HepG2 (cell line): ENCODE data around the gene SMIM36. TPM values are rescaled to one million over a fixed set of nuclear protein-coding genes. Genes with fewer than 3 reads are reported as not detected.
A peak's percentile ranks its signal among the peaks of the same experiment; 100 is the strongest.

ENCODE experiments used
- CREM ChIP-seq, 2 experiments: sonication (generic) in 1 of 2; formaldehyde crosslinking in 1 of 2; IDR thresholded peaks; 2 replicates each; pipeline versions ENCODE4 v1.4.0 to v1.6.1; 2016 to 2020; ENCODE audit warnings: antibody characterized with exemption in 1 of 2, mild to moderate bottlenecking in 1 of 2, missing genetic modification reagents in 1 of 2
- CSRNP2 ChIP-seq: sonication (generic); formaldehyde crosslinking; conservative IDR thresholded peaks from 2 replicates; pipeline ENCODE4 v1.8.0; 2022; ENCODE audit warnings: low read depth, missing genetic modification reagents
- DNMT1 ChIP-seq: sonication (generic); formaldehyde crosslinking; IDR thresholded peaks from 2 replicates; pipeline ENCODE4 v1.5.1; 2020; ENCODE audit warnings: mild to moderate bottlenecking, missing genetic modification reagents
- EP300 ChIP-seq, 3 experiments: sonication (generic) in 1 of 3; formaldehyde crosslinking in 1 of 3; IDR thresholded peaks; 2 replicates each; pipeline versions ENCODE4 v1.5.1 to v1.6.1; 2011 to 2020; ENCODE audit warnings: low read depth in 2 of 3, low read length in 2 of 3, borderline replicate concordance in 1 of 3, improper control_type of control experiment in 1 of 3, mild to moderate bottlenecking in 1 of 3, missing genetic modification reagents in 1 of 3, moderate library complexity in 1 of 3
- EZH2 ChIP-seq: conservative IDR thresholded peaks from 2 replicates; pipeline ENCODE4 v1.6.1; 2012; ENCODE audit warnings: mild to moderate bottlenecking, low read depth, low read length, moderate library complexity
- GATA4 ChIP-seq: sonication (generic); IDR thresholded peaks from 2 replicates; pipeline ENCODE4 v1.6.1; 2016; ENCODE audit warnings: antibody characterized with exemption, low read depth, borderline replicate concordance
- HIVEP1 ChIP-seq: sonication (generic); formaldehyde crosslinking; IDR thresholded peaks from 2 replicates; pipeline ENCODE4 v1.4.0; 2020; ENCODE audit warnings: mild to moderate bottlenecking, missing genetic modification reagents
- HOMEZ ChIP-seq: IDR thresholded peaks from 2 replicates; pipeline ENCODE4 v1.6.1; 2016; ENCODE audit warnings: low read depth
- KMT2A ChIP-seq: sonication (generic); formaldehyde crosslinking; IDR thresholded peaks from 2 replicates; pipeline ENCODE4 v1.4.0; 2020; ENCODE audit warnings: missing genetic modification reagents
- MAZ ChIP-seq, 2 experiments: sonication (generic) in 1 of 2; formaldehyde crosslinking in 1 of 2; IDR thresholded peaks; 2 replicates each; pipeline versions ENCODE4 v1.5.0 to v1.6.1; 2012 to 2020; ENCODE audit warnings: low read depth in 2 of 2, mild to moderate bottlenecking in 2 of 2, borderline replicate concordance in 1 of 2, improper control_type of control experiment in 1 of 2, low read length in 1 of 2, missing genetic modification reagents in 1 of 2, moderate library complexity in 1 of 2
- MIXL1 ChIP-seq: IDR thresholded peaks from 2 replicates; pipeline ENCODE4 v1.6.1; 2016
- PHF8 ChIP-seq: sonication (generic); formaldehyde crosslinking; IDR thresholded peaks from 2 replicates; pipeline ENCODE4 v1.5.0; 2020; ENCODE audit warnings: missing genetic modification reagents
- RORA ChIP-seq: sonication (generic); formaldehyde crosslinking; IDR thresholded peaks from 2 replicates; pipeline ENCODE4 v1.5.0; 2020; ENCODE audit warnings: mild to moderate bottlenecking, missing genetic modification reagents, moderate library complexity
- SALL1 ChIP-seq: sonication (generic); formaldehyde crosslinking; IDR thresholded peaks from 2 replicates; pipeline ENCODE4 v1.8.0; 2022; ENCODE audit warnings: mild to moderate bottlenecking, missing genetic modification reagents
- SCMH1 ChIP-seq: sonication (generic); formaldehyde crosslinking; IDR thresholded peaks from 2 replicates; pipeline ENCODE4 v1.9.0; 2021; ENCODE audit warnings: missing genetic modification reagents, mild to moderate bottlenecking, borderline replicate concordance
- SMYD3 ChIP-seq: sonication (generic); formaldehyde crosslinking; IDR thresholded peaks from 2 replicates; pipeline ENCODE4 v1.8.1; 2023; ENCODE audit warnings: mild to moderate bottlenecking, missing genetic modification reagents
- SNAPC2 ChIP-seq: sonication (generic); formaldehyde crosslinking; IDR thresholded peaks from 2 replicates; pipeline ENCODE4 v1.8.1; 2022; ENCODE audit warnings: mild to moderate bottlenecking, missing genetic modification reagents
- TFAP4 ChIP-seq: sonication (generic); IDR thresholded peaks from 2 replicates; pipeline ENCODE4 v1.6.1; 2016; ENCODE audit warnings: low read depth, borderline replicate concordance
- ZBTB10 ChIP-seq: sonication (generic); formaldehyde crosslinking; IDR thresholded peaks from 2 replicates; pipeline ENCODE4 v1.4.0; 2020; ENCODE audit warnings: missing genetic modification reagents, borderline replicate concordance
- ZFP90 ChIP-seq: sonication (generic); formaldehyde crosslinking; IDR thresholded peaks from 2 replicates; pipeline ENCODE4 v1.8.0; 2022; ENCODE audit warnings: missing genetic modification reagents, mild to moderate bottlenecking, inconsistent platforms, borderline replicate concordance
- ZNF331 ChIP-seq: sonication (generic); formaldehyde crosslinking; IDR thresholded peaks from 2 replicates; pipeline ENCODE4 v1.4.0; 2020; ENCODE audit warnings: missing genetic modification reagents
- ZNF572 ChIP-seq: sonication (generic); formaldehyde crosslinking; IDR thresholded peaks from 2 replicates; pipeline ENCODE4 v1.5.1; 2020; ENCODE audit warnings: mild to moderate bottlenecking, missing genetic modification reagents
- polyA plus RNA-seq, 8 experiments: library from polyadenylated mRNA; depleted of rRNA in 3 of 8; stranded (reverse) in 7 of 8; unstranded in 1 of 8; fragments of >200 nt; fragmentation: Illumina TruSeq in 4 of 8; extraction: Trizol in 4 of 8; gene quantifications; 2 replicates each; pipeline versions ENCODE4 v1.2.1 to v1.2.3, GENCODE V29; 2011 to 2016; ENCODE audit warnings: low read depth in 4 of 8, missing spikeins in 1 of 8, mixed read lengths in 1 of 8; ENCODE audit not compliant: insufficient read depth in 1 of 8
- total RNA-seq, 5 experiments: library from RNA; depleted of rRNA; stranded (reverse); fragments of >200 nt; fragmentation: Illumina TruSeq; extraction: Trizol; gene quantifications; 2 replicates each; pipeline ENCODE4 v1.2.3, GENCODE V29; 2016; ENCODE audit warnings: low read depth in 1 of 5

The SMIM36 gene
- total and polyA plus RNA-seq, 2 of the 13 experiments (the other 11 are each of a cell fraction or from before 2014, with no cell fraction given): not detected

GRCh38 chr17:55446581-55447205, 64.6 kb downstream of the SMIM36 start (continued):
- peak; percentile 97 for TF ChIP-seq CREM (IDR thresholded peaks at IDR 0.05)
- no peak for TF ChIP-seq CREM (CRISPR knock-in tag; IDR thresholded peaks at IDR 0.05)
- TF ChIP-seq KMT2A (CRISPR knock-in tag): no peak
- peak; percentile 35; the same call in 1 of the 2 replicates for TF ChIP-seq TFAP4
- TF ChIP-seq MAZ (IDR thresholded peaks at IDR 0.05; ENCODE audit: borderline replicate concordance, low read depth, low read length): no peak
- 0 out of 2 replicates have a peak, but pooled peaks have one; percentile 45 for TF ChIP-seq MAZ (CRISPR knock-in tag; IDR thresholded peaks at IDR 0.05; ENCODE audit: low read depth)
- no peak; the same call in 1 of the 2 replicates for TF ChIP-seq PHF8
- peak; percentile 72; the same call in 1 of the 2 replicates for TF ChIP-seq ZFP90
- no peak for TF ChIP-seq CSRNP2 (CRISPR knock-in tag)
- TF ChIP-seq HIVEP1 (CRISPR knock-in tag): no peak
- TF ChIP-seq EZH2: no peak
- TF ChIP-seq GATA4: peak; percentile 99
- TF ChIP-seq ZBTB10: 0 out of 2 replicates have a peak, but pooled peaks have one; percentile 13
- TF ChIP-seq MIXL1: peak; percentile 98
- no peak for TF ChIP-seq ZNF572 (CRISPR knock-in tag)
- peak; percentile 62; the same call in 1 of the 2 replicates for TF ChIP-seq SALL1 (CRISPR knock-in tag)
- TF ChIP-seq SNAPC2: peak; percentile 68; the same call in 1 of the 2 replicates
- TF ChIP-seq HOMEZ (CRISPR knock-in tag): peak; percentile 79
- no peak for TF ChIP-seq DNMT1 (CRISPR knock-in tag)
- 0 out of 2 replicates have a peak, but pooled peaks have one; percentile 30 for TF ChIP-seq RORA (CRISPR knock-in tag)
- no peak for TF ChIP-seq SCMH1 (CRISPR knock-in tag)
- TF ChIP-seq ZNF331 (CRISPR knock-in tag): peak; percentile 63; the same call in 1 of the 2 replicates
- TF ChIP-seq EP300 (IDR thresholded peaks at IDR 0.05; ENCODE audit: low read depth in 2 of 2, low read length in 2 of 2): peak in 1 of 2 experiments; percentile 99; a peak in 2 of 4 replicates
- TF ChIP-seq EP300 (CRISPR knock-in tag; IDR thresholded peaks at IDR 0.05; ENCODE audit: borderline replicate concordance): peak; percentile 86; the same call in 1 of the 2 replicates
- peak; percentile 83 for TF ChIP-seq SMYD3 (CRISPR knock-in tag)
